ENCODE measurements around the gene CYP26B1. TPM values are rescaled to one million over a fixed set of nuclear protein-coding genes. Genes with fewer than 3 reads are reported as not detected.
A peak's percentile ranks its signal among the peaks of the same experiment; 100 is the strongest.

Gene CYP26B1
- total RNA-seq, 1 experiment from 2014 or later = 0.42 TPM

- TF ChIP-seq ERG (CRISPR knock-in tag; IDR thresholded peaks at IDR 0.05) (no peak), FOXP4 (CRISPR knock-in tag; IDR thresholded peaks at IDR 0.05) (no peak), NFATC4 (CRISPR knock-in tag; IDR thresholded peaks at IDR 0.05) (no peak), ZSCAN18 (CRISPR knock-in tag; IDR thresholded peaks at IDR 0.05) (no peak)
Observed at GRCh38 chr2:72131371-72131891, 16.2 kb downstream of the CYP26B1 start (continued).

GRCh38 chr2:72130659-72131360 lies 16.9 kb downstream of the CYP26B1 start:
- peaks cover 2% of the 10 kb centered on the region; the same call in 1 of the 2 replicates for H3K27me3 Mint-ChIP-seq (ENCODE audit: low read depth)
- H3K4me1 Mint-ChIP-seq = peaks cover 23% of the 10 kb centered on the region
- ATAC-seq (peak; percentile 60), DNase-seq (ENCODE audit: low spot score) (no peak)
- no peak overlapping the region for H3K27ac Mint-ChIP-seq
- H3K4me3 Mint-ChIP-seq = no peak overlapping the region
- 0 out of 2 replicates have a peak, but pooled peaks cover 3% of the 10 kb centered on the region for H3K9me3 Mint-ChIP-seq
- no peaks in the 10 kb centered on the region for H3K36me3 Mint-ChIP-seq
- ChIA-PET CTCF (interaction anchor here (0.5 to 3.9 kb wide), 4 partner anchors 15 to 535 kb away, joined by 3 to 18 read pairs (median 6); no protein-coding TSS in a partner anchor), POLR2A (no interaction called here)
- TF ChIP-seq NFATC4 (CRISPR knock-in tag; IDR thresholded peaks at IDR 0.05) (no peak), ZNF671 (CRISPR knock-in tag; IDR thresholded peaks at IDR 0.05) (no peak), SP1 (CRISPR knock-in tag; conservative IDR thresholded peaks at IDR 0.05) (no peak), MYBL2 (CRISPR knock-in tag; IDR thresholded peaks at IDR 0.05) (no peak), TCF7 (CRISPR knock-in tag; IDR thresholded peaks at IDR 0.05; ENCODE audit: low read depth) (no peak), CREM (CRISPR knock-in tag; IDR thresholded peaks at IDR 0.05) (no peak), IRF1 (CRISPR knock-in tag; IDR thresholded peaks at IDR 0.05) (no peak), TP53 (CRISPR knock-in tag; IDR thresholded peaks at IDR 0.05) (no peak), ZNF396 (CRISPR knock-in tag; IDR thresholded peaks at IDR 0.05; ENCODE audit: borderline replicate concordance) (no peak), AR (CRISPR knock-in tag; IDR thresholded peaks at IDR 0.05) (no peak), ZNF138 (CRISPR knock-in tag; conservative IDR thresholded peaks at IDR 0.05) (no peak), GABPB1 (CRISPR knock-in tag; IDR thresholded peaks at IDR 0.05) (no peak), ZSCAN18 (CRISPR knock-in tag; IDR thresholded peaks at IDR 0.05) (no peak), SOX15 (CRISPR knock-in tag; IDR thresholded peaks at IDR 0.05) (no peak), E2F4 (CRISPR knock-in tag; IDR thresholded peaks at IDR 0.05; ENCODE audit: borderline replicate concordance, low read depth) (no peak), SMAD4 (CRISPR knock-in tag; IDR thresholded peaks at IDR 0.05) (no peak), USF1 (CRISPR knock-in tag; IDR thresholded peaks at IDR 0.05) (no peak), MLX (CRISPR knock-in tag; IDR thresholded peaks at IDR 0.05) (no peak), GTF2I (CRISPR knock-in tag; conservative IDR thresholded peaks at IDR 0.05) (no peak)

Measured in WTC11 (cell line).